Right kidney (tissue), 1 donor: ENCODE measurements around the gene ESPNL.

Source experiments
- DNase-seq: peaks from one replicate; pipeline ENCODE4 v3.0.0-alpha.2; 2016

The ESPNL gene

GRCh38 chr2:238129166-238130010 lies 29.2 kb downstream of the ESPNL start:
- no peak for DNase-seq

- no peak for DNase-seq
Measured at GRCh38 chr2:238130111-238130695, 30.1 kb downstream of the ESPNL start.

- no peak for DNase-seq
Measured at GRCh38 chr2:238130696-238131628, 30.8 kb downstream of the ESPNL start.

GRCh38 chr2:238131761-238132462 lies 31.8 kb downstream of the ESPNL start:
- no peak for DNase-seq

GRCh38 chr2:238132463-238133450 lies 32.6 kb downstream of the ESPNL start:
- DNase-seq = no peak

- no peak for DNase-seq
Measured at GRCh38 chr2:238133499-238134392, 33.6 kb downstream of the ESPNL start.

- DNase-seq = no peak
Measured at GRCh38 chr2:238134393-238134785, 34.2 kb downstream of the ESPNL start.

GRCh38 chr2:238135601-238136150 lies 35.5 kb downstream of the ESPNL start:
- DNase-seq = no peak

GRCh38 chr2:238136820-238137537 lies 36.8 kb downstream of the ESPNL start:
- DNase-seq = no peak

GRCh38 chr2:238137885-238138284 lies 37.7 kb downstream of the ESPNL start:
- no peak for DNase-seq

GRCh38 chr2:238138331-238139195 lies 38.4 kb downstream of the ESPNL start, which contains the start of gene KLHL30:
TSS of gene KLHL30 (plus strand) at chr2:238138668. CDS start at chr2:238140755, 2,087 bp downstream.
- no peak for DNase-seq

- no peak for DNase-seq
Measured at GRCh38 chr2:238139196-238140039, 39.3 kb downstream of the ESPNL start.

- no peak for DNase-seq
Measured at GRCh38 chr2:238140040-238140439, 39.9 kb downstream of the ESPNL start.

- DNase-seq = no peak
Measured at GRCh38 chr2:238140721-238141540, 40.8 kb downstream of the ESPNL start.

GRCh38 chr2:238141541-238142318 lies 41.6 kb downstream of the ESPNL start:
- DNase-seq = no peak
